ENCODE results near the gene TAS2R7. TPM values are rescaled to one million over a fixed set of nuclear protein-coding genes. Genes with fewer than 3 reads are reported as not detected.
"Not testable (repeated sequence)": the region's sequence is repeated elsewhere in the genome, so short reads cannot be mapped to it uniquely, and the experiment has no call there.

Gene TAS2R7
- total RNA-seq, 2 experiments from 2014 or later: not detected

- no peak for ATAC-seq
- CTCF ChIA-PET: interaction anchor here (2.6 kb wide), 1 partner anchor 390 kb away, joined by 7 read pairs; no protein-coding TSS in a partner anchor
- peaks cover 35% of the 10 kb centered on the region for H3K27me3 Mint-ChIP-seq
- H3K36me3 Mint-ChIP-seq (ENCODE audit: low read depth): no peaks in the 10 kb centered on the region
- no peak within 1 kb of the TSS for H3K4me3 Mint-ChIP-seq
- no peak for DNase-seq
- no peaks in the 10 kb centered on the region for H3K4me1 Mint-ChIP-seq (ENCODE audit: low read depth)
- intact Hi-C loops (cut with micrococcal nuclease): no loop called here
- POLR2A ChIA-PET: no interaction called here
- no peaks in the 10 kb centered on the region for H3K9me3 Mint-ChIP-seq
- TF ChIP-seq CTCF (IDR thresholded peaks at IDR 0.05): no peak
- no peak within 1 kb of the TSS for H3K27ac Mint-ChIP-seq
Observed at GRCh38 chr12:10810068-10810467, 7.6 kb upstream of the TAS2R7 start, which contains the start of gene TAS2R9. TAS2R9 (minus strand) TSS chr12:10810168; CDS start chr12:10810075, 93 bp downstream.

DNA sequence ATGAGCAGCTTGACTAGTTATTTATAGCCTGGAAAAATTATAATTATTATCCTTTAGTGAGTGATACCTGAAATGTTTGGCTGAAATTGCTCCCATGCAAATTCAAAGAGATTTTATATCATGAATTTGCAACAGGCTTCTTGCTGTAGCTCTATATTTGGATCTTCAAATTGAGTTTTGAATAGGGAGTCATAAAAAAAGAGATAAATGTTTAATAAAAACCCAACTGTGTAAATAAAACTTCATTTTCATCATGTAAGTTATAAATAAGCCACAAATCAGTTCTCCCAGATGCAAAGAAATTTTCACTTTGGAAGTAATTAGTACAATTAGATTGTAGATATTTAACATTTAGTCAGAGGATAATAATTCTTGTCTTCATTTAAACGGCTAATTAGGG, 4.8 kb upstream of the TAS2R7 start, which contains the start of gene TAS2R8:
Gene TAS2R8 (minus strand): TSS at position 101 of the 400 bp plus-strand sequence. CDS start 306 bp downstream, outside the sequence.
- H3K36me3 Mint-ChIP-seq (ENCODE audit: low read depth): no peaks in the 10 kb centered on the region
- ChIA-PET POLR2A (no interaction called here), CTCF (no interaction called here)
- H3K4me3 Mint-ChIP-seq: no peak within 1 kb of the TSS
- H3K27me3 Mint-ChIP-seq: peaks cover 36% of the 10 kb centered on the region
- H3K4me1 Mint-ChIP-seq (ENCODE audit: low read depth): no peaks in the 10 kb centered on the region
- no peak within 1 kb of the TSS for H3K27ac Mint-ChIP-seq
- H3K9me3 Mint-ChIP-seq: no peaks in the 10 kb centered on the region
- no peak for DNase-seq
- intact Hi-C loops (cut with micrococcal nuclease): no loop called here
- ATAC-seq: no peak
- TF ChIP-seq CTCF (IDR thresholded peaks at IDR 0.05): no peak

- no peak for TF ChIP-seq CTCF (IDR thresholded peaks at IDR 0.05)
- DNase-seq (no peak), ATAC-seq (no peak)
- ChIA-PET POLR2A (no interaction called here), CTCF (no interaction called here)
- Mint-ChIP-seq H3K4me3 (no peak overlapping the region), H3K27me3 (peaks cover 32% of the 10 kb centered on the region), H3K36me3 (ENCODE audit: low read depth) (no peaks in the 10 kb centered on the region), H3K9me3 (no peaks in the 10 kb centered on the region), H3K27ac (no peak overlapping the region), H3K4me1 (ENCODE audit: low read depth) (no peaks in the 10 kb centered on the region)
- intact Hi-C loops (cut with micrococcal nuclease): no loop called here
Observed at GRCh38 chr12:10801741-10802140, 686 bp downstream of the TAS2R7 start.

GRCh38 chr12:10794222-10794621, 8.2 kb downstream of the TAS2R7 start:
- Mint-ChIP-seq H3K27me3 (peaks cover 6% of the 10 kb centered on the region), H3K4me3 (no peak overlapping the region), H3K36me3 (ENCODE audit: low read depth) (no peaks in the 10 kb centered on the region), H3K4me1 (ENCODE audit: low read depth) (no peaks in the 10 kb centered on the region), H3K27ac (no peak overlapping the region), H3K9me3 (no peaks in the 10 kb centered on the region)
- no peak for DNase-seq
- intact Hi-C loops (cut with micrococcal nuclease): no loop called here
- no peak for ATAC-seq
- ChIA-PET POLR2A (no interaction called here), CTCF (no interaction called here)
- no peak for TF ChIP-seq CTCF (IDR thresholded peaks at IDR 0.05)

- H3K9me3 Mint-ChIP-seq; DNase-seq; H3K4me1 Mint-ChIP-seq (ENCODE audit: low read depth); CTCF ChIA-PET; ATAC-seq; H3K4me3 Mint-ChIP-seq; intact Hi-C loops (cut with micrococcal nuclease); H3K27ac Mint-ChIP-seq; POLR2A ChIA-PET; H3K36me3 Mint-ChIP-seq (ENCODE audit: low read depth); H3K27me3 Mint-ChIP-seq: not testable (repeated sequence)
Observed at GRCh38 chr12:10791769-10792168, 10.7 kb downstream of the TAS2R7 start.

DNA sequence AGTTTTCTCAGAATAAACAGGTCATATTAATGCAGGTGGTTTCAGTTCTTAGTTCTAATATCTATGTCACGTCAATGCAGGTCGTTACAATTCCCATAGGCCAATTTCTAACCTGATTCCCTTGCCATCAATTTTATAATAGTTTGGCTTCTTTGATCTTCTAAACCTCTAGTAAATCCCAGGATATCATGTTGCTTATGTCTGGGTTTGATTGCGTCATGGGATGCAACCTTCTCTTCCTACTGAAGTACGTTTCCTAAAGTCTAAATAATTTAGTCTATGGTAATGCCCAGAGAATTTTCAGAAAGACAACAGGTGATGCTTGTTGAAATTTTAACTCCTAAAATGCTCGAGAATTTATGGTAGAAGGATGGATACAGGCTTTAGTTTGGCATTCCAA, 19.2 kb downstream of the TAS2R7 start:
- ATAC-seq (no peak), DNase-seq (no peak)
- H3K27me3 Mint-ChIP-seq: peaks cover 12% of the 10 kb centered on the region
- no peaks in the 10 kb centered on the region for H3K4me1 Mint-ChIP-seq (ENCODE audit: low read depth)
- H3K4me3 Mint-ChIP-seq: no peak overlapping the region
- POLR2A ChIA-PET: no interaction called here
- H3K9me3 Mint-ChIP-seq: no peaks in the 10 kb centered on the region
- intact Hi-C loops (cut with micrococcal nuclease): no loop called here
- CTCF ChIA-PET: interaction anchor here (2.6 kb wide), 1 partner anchor 703 kb away, joined by 8 read pairs; no protein-coding TSS in a partner anchor
- no peaks in the 10 kb centered on the region for H3K36me3 Mint-ChIP-seq (ENCODE audit: low read depth)
- no peak overlapping the region for H3K27ac Mint-ChIP-seq
- no peak for TF ChIP-seq CTCF (IDR thresholded peaks at IDR 0.05)

Measured in activated CD8-positive, alpha-beta T cell treated with anti-CD3 and anti-CD28 coated beads for 36 hours (primary cell).